GM23338 (cell line): Measurements from ENCODE around the gene MKKS.

Source experiments
- CREB1 ChIP-seq: fragments of 250-450 bp; sonication (Bioruptor Pico); IDR thresholded peaks from 2 replicates; pipeline ENCODE4 v1.5.0; 2020; ENCODE audit warnings: low read depth, mild to moderate bottlenecking, moderate library complexity
- CTCF ChIP-seq, 2 experiments: fragments of 200-600 bp in 1 of 2; sonication (generic) in 1 of 2; conservative IDR thresholded peaks; 2 replicates each; pipeline versions ENCODE4 v1.5.1 to v1.6.1; 2016 to 2017; ENCODE audit warnings: antibody characterized with exemption in 2 of 2, low read depth in 2 of 2, mild to moderate bottlenecking in 2 of 2, moderate library complexity in 1 of 2
- ETS1 ChIP-seq: IDR thresholded peaks from 2 replicates; pipeline ENCODE4 v1.6.1; 2016; ENCODE audit warnings: antibody characterized with exemption
- EZH2 ChIP-seq: fragments of 200-600 bp; sonication (generic); IDR thresholded peaks from one replicate; pipeline ENCODE4 v1.8.0; 2017; ENCODE audit warnings: antibody characterized with exemption, mild to moderate bottlenecking, low read depth; ENCODE audit not compliant: unreplicated experiment
- EZH2phosphoT487 ChIP-seq: fragments of 200-600 bp; sonication (generic); IDR thresholded peaks from one replicate; pipeline ENCODE4 v1.8.1; 2018; ENCODE audit warnings: antibody characterized with exemption; ENCODE audit not compliant: unreplicated experiment
- POLR2AphosphoS5 ChIP-seq: IDR thresholded peaks from 2 replicates; pipeline ENCODE4 v1.6.1; 2016; ENCODE audit warnings: antibody characterized with exemption, low read depth

- no peak for TF ChIP-seq CTCF (conservative IDR thresholded peaks at IDR 0.05; ENCODE audit: low read depth in 2 of 2)
- no peak for TF ChIP-seq CREB1 (CRISPR knock-in tag)
- no peak for TF ChIP-seq EZH2
- peak; percentile 79 for TF ChIP-seq POLR2AphosphoS5
- TF ChIP-seq ETS1, result no peak
- TF ChIP-seq EZH2phosphoT487, result no peak
These were observed 427 bp upstream of the MKKS start for GRCh38 chr20:10434467-10434831.
